Left ventricle myocardium inferior (tissue), 1 donor: ENCODE data around the gene DPH6. TPM values are rescaled to one million over a fixed set of nuclear protein-coding genes. Genes with fewer than 3 reads are reported as not detected.
A peak's percentile ranks its signal among the peaks of the same experiment; 100 is the strongest.

Source experiments
- DNase-seq: peaks from one replicate; pipeline ENCODE4 v3.0.0-alpha.2; 2020
- H3K27ac ChIP-seq: fragments of 200-600 bp; replicated peaks from 2 replicates; pipeline ENCODE4 v1.8.0; 2021
- H3K27me3 ChIP-seq: fragments of 200-600 bp; 2 replicates; pipeline ENCODE4 v1.8.0; 2021; ENCODE audit warnings: low read depth
- H3K36me3 ChIP-seq: fragments of 200-600 bp; 2 replicates; pipeline ENCODE4 v1.8.0; 2021
- H3K4me1 ChIP-seq: fragments of 200-600 bp; 2 replicates; pipeline ENCODE4 v1.8.0; 2021
- H3K4me3 ChIP-seq: fragments of 200-600 bp; 2 replicates; pipeline ENCODE4 v1.8.0; 2021; ENCODE audit warnings: mild to moderate bottlenecking, moderate library complexity
- H3K9me3 ChIP-seq: fragments of 200-600 bp; replicated peaks from 2 replicates; pipeline ENCODE4 v1.8.0; 2021
- CTCF ChIP-seq: fragments of 200-600 bp; IDR thresholded peaks from 2 replicates; pipeline ENCODE4 v1.8.0; 2021; ENCODE audit warnings: antibody characterized with exemption, mild to moderate bottlenecking, borderline replicate concordance
- intact Hi-C: fragments of 100-400 bp; cut with micrococcal nuclease; formaldehyde crosslinking; loops from one replicate; pipeline ENCODE4 v1.11.0; 2022
- total RNA-seq: library from RNA; stranded (reverse); fragmentation: NEBNext Ultra II Directional; extraction: Animal tissue kit (Norgen Biotek cat#: 25700); gene quantifications from one replicate; pipeline ENCODE4 v1.2.1, GENCODE V29; 2021
- donor health status: DM: no; HTN: yes; CAD: no; lungs with severe emphysema.

Gene DPH6
- total RNA-seq, 1 donor from 2014 or later: 13.9 TPM

GRCh38 chr15:35549567-35549966 lies 3.6 kb upstream of the DPH6 start:
- Histone ChIP-seq H3K27me3 (no peaks in the 10 kb centered on the region), H3K9me3 (no peaks in the 10 kb centered on the region), H3K4me3 (no peak overlapping the region), H3K36me3 (no peaks in the 10 kb centered on the region), H3K27ac (no peak overlapping the region), H3K4me1 (peaks cover 43% of the 10 kb centered on the region)
- no peak for TF ChIP-seq CTCF
- no peak for DNase-seq
- intact Hi-C loops: no loop called here

DNA sequence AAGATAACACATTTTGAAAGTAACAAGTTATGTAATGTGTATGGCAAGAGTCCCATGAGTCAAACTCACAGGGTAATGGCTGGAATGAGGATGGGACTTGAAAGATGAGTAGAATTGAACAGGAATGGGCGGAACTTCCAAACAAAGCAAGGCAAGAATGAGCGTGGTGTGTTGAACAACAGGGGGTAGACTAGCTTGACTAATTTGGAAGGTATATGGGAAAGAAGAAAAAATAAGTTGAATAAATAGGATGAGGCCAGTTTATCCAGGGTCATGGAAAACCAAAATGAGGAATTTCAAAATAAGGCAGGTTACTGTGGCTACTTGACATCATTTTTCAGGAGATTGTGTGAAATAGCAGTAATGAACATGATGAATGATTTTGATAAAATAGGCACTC lies 2.5 kb upstream of the DPH6 start:
- intact Hi-C loops: no loop called here
- Histone ChIP-seq H3K9me3 (no peaks in the 10 kb centered on the region), H3K4me1 (peaks cover 48% of the 10 kb centered on the region), H3K36me3 (no peaks in the 10 kb centered on the region), H3K27me3 (no peaks in the 10 kb centered on the region), H3K4me3 (no peak overlapping the region), H3K27ac (no peak overlapping the region)
- no peak for TF ChIP-seq CTCF
- DNase-seq: no peak

DNA sequence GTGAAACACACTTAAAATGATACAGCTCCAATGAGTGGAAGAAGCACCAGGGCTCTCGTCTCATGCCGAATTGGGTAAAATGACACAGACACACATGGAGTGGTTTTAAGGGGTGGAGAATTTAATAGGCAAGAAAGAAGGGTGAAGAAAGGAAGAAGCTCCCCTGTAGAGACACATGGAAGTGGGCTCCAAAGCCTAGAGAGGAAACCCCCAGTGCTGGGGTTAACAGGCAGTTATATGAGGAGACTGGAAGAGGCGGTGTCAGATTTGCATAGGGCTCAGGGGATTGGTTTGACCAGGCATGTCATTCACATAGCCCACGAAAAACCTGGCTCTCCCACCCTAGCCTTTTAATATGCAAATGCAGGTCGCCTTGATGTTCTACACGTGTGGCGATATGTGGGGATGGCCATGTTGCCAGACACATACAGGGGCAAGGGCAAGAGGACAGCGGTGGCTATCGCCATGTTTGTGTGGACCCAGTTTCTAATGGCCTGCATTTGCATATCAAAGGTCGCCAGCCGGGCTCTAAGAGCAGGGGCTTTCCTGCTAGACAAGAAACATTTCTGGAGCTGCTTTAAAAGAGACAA lies 1.9 kb upstream of the DPH6 start:
- no peaks in the 10 kb centered on the region for H3K27me3 ChIP-seq
- DNase-seq: no peak
- H3K9me3 ChIP-seq: no peaks in the 10 kb centered on the region
- no peak overlapping the region for H3K27ac ChIP-seq
- H3K4me1 ChIP-seq: peaks cover 48% of the 10 kb centered on the region
- no peaks in the 10 kb centered on the region for H3K36me3 ChIP-seq
- H3K4me3 ChIP-seq: no peak overlapping the region
- TF ChIP-seq CTCF: no peak
- intact Hi-C loops: no loop called here

DNA sequence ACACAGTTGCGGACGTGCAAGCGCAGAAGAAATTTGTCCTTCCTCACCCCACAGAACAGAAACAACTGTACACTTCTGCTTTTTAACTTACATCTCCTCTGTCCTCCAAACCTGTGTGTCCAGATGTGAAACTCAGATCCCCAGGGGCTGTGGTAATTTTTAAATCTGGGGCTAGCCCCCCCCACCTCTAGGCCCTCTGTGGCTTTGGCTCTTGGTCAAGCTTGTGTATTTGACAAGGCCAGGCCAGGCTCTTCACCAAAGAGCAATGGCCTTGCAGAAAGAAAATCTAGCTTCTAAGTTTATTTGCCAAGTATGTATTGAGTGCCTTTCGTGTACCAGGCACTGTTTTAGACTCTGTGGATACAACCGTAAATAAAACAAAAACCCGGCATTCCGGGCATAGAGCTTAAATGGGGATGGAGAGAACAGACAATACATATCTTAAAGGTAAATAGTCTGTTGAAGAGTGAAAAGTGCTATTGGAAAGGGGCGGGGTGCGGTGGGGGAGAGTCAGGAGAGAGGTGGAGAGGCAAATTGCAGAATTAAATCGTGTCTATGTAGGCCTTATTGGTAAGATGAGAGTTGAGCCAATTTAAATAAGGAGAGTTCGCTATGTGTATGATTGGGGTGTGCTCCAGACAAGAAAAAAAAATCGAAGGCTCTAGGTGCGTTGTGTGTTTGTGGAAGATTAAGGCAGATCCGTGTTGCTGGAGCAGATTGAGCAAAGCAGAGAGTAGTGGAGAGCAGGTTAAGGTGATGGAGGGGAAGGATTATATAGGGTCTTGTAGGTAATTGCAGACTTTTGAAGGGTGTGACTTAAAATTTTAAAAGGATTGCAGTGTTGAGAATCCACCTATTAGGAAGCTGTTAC lies 781 bp upstream of the DPH6 start:
- H3K27ac ChIP-seq: peak overlapping the region; percentile 99
- DNase-seq: no peak
- intact Hi-C loops: no loop called here

DNA sequence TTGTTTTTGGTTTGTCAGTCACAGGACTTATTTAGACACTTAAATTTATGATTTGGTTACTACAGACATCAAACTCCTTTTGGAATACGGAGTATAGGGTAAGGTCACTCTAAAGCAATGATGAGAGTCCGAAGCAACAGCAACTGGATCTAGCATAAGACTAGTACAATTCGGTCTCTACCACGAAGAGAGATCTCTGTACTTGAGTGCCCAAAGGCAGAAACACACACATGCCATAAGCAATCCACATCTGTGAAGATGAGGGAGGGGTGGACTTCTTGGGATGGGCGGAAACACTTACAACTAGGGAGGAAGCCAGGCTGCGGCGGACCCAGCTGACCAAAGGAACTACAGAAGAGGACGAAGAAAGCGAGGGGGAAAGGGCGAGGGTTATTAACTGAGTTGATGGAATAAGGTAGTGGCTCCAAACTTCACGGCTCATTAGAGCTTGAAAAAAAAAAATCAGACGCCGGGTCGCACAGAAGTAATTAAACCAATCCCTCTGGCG lies 595 bp downstream of the DPH6 start:
- intact Hi-C loops: no loop called here
- no peak for TF ChIP-seq CTCF
- peak; percentile 47 for DNase-seq

More for the DNA sequence above, 781 bp upstream of the DPH6 start:
- no peak for TF ChIP-seq CTCF
- Histone ChIP-seq H3K9me3 (no peaks in the 10 kb centered on the region), H3K27me3 (no peaks in the 10 kb centered on the region), H3K4me1 (peaks cover 48% of the 10 kb centered on the region), H3K36me3 (no peaks in the 10 kb centered on the region), H3K4me3 (peak overlapping the region; percentile 82)

More for the DNA sequence above, 595 bp downstream of the DPH6 start:
- no peaks in the 10 kb centered on the region for H3K36me3 ChIP-seq
- H3K4me3 ChIP-seq: peak overlapping the region; percentile 82
- H3K4me1 ChIP-seq: peaks cover 37% of the 10 kb centered on the region
- peak overlapping the region; percentile 99 for H3K27ac ChIP-seq
- H3K27me3 ChIP-seq: no peaks in the 10 kb centered on the region
- H3K9me3 ChIP-seq: no peaks in the 10 kb centered on the region
